HepG2 (cell line): ENCODE measurements around the gene TKFC. TPM values are rescaled to one million over a fixed set of nuclear protein-coding genes. Genes with fewer than 3 reads are reported as not detected.

Experiments
- BCL6 ChIP-seq: IDR thresholded peaks from 2 replicates; pipeline ENCODE4 v1.6.1; 2016; ENCODE audit warnings: missing genetic modification reagents, missing compliant biosample characterization
- ETV6 ChIP-seq: sonication (generic); formaldehyde crosslinking; conservative IDR thresholded peaks from 2 replicates; pipeline ENCODE4 v1.4.0; 2020; ENCODE audit warnings: missing genetic modification reagents
- FIP1L1 ChIP-seq: fragments of 200-400 bp; formaldehyde crosslinking; IDR thresholded peaks from 2 replicates; pipeline ENCODE4 v1.6.1; 2018; ENCODE audit warnings: low read depth, mild to moderate bottlenecking, low read length, moderate library complexity, borderline replicate concordance; ENCODE audit not compliant: insufficient read depth
- FOXO1 ChIP-seq: sonication (generic); formaldehyde crosslinking; IDR thresholded peaks from 2 replicates; pipeline ENCODE4 v1.4.0; 2020; ENCODE audit warnings: missing genetic modification reagents
- HIC2 ChIP-seq: sonication (generic); formaldehyde crosslinking; IDR thresholded peaks from 2 replicates; pipeline ENCODE4 v1.9.0; 2022; ENCODE audit warnings: low read depth, missing genetic modification reagents
- HNF4A ChIP-seq: sonication (generic); formaldehyde crosslinking; IDR thresholded peaks from 2 replicates; pipeline ENCODE4 v1.4.0; 2020; ENCODE audit warnings: missing genetic modification reagents
- ISX ChIP-seq: sonication (generic); formaldehyde crosslinking; conservative IDR thresholded peaks from 2 replicates; pipeline ENCODE4 v1.5.0; 2020; ENCODE audit warnings: missing genetic modification reagents
- JUND ChIP-seq: sonication (generic); formaldehyde crosslinking; IDR thresholded peaks from 2 replicates; pipeline ENCODE4 v1.8.0; 2022; ENCODE audit warnings: mild to moderate bottlenecking, missing genetic modification reagents
- MBD4 ChIP-seq: IDR thresholded peaks from 2 replicates; pipeline ENCODE4 v1.6.1; 2012; ENCODE audit warnings: low read length, inconsistent platforms, borderline replicate concordance
- NFYC ChIP-seq: IDR thresholded peaks from 2 replicates; pipeline ENCODE4 v1.6.1; 2016; ENCODE audit warnings: missing genetic modification reagents, missing compliant biosample characterization
- POLR2A ChIP-seq, 2 experiments: IDR thresholded peaks; 2 replicates each; pipeline ENCODE4 v1.6.1; 2011; ENCODE audit warnings: low read depth in 2 of 2, low read length in 2 of 2, mild to moderate bottlenecking in 1 of 2, moderate library complexity in 1 of 2; ENCODE audit not compliant: insufficient read depth in 1 of 2
- PRPF4 ChIP-seq: fragments of 200-400 bp; formaldehyde crosslinking; IDR thresholded peaks from 2 replicates; pipeline ENCODE4 v1.6.1; 2016; ENCODE audit warnings: low read length, low read depth; ENCODE audit not compliant: poor library complexity, severe bottlenecking
- SRSF1 ChIP-seq: fragments of 200-400 bp; formaldehyde crosslinking; optimal IDR thresholded peaks from 2 replicates; pipeline ENCODE3; 2017; ENCODE audit warnings: mild to moderate bottlenecking, low read depth, low read length, moderate library complexity
- SRSF4 ChIP-seq: fragments of 200-400 bp; formaldehyde crosslinking; IDR thresholded peaks from one replicate; pipeline ENCODE4 v1.6.1; 2018; ENCODE audit warnings: mild to moderate bottlenecking, low read depth, low read length, moderate library complexity; ENCODE audit not compliant: poor library complexity, severe bottlenecking
- SRY ChIP-seq: sonication (generic); formaldehyde crosslinking; IDR thresholded peaks from 2 replicates; pipeline ENCODE4 v1.8.0; 2022; ENCODE audit warnings: mild to moderate bottlenecking, missing genetic modification reagents
- TARDBP ChIP-seq: sonication (generic); formaldehyde crosslinking; IDR thresholded peaks from 2 replicates; pipeline ENCODE4 v1.8.0; 2022; ENCODE audit warnings: mild to moderate bottlenecking, missing genetic modification reagents
- TCF7L2 ChIP-seq: IDR thresholded peaks from 2 replicates; pipeline ENCODE4 v1.6.1; 2011; ENCODE audit warnings: mild to moderate bottlenecking, low read depth, low read length, moderate library complexity
- TP53 ChIP-seq: sonication (generic); formaldehyde crosslinking; conservative IDR thresholded peaks from 2 replicates; pipeline ENCODE4 v1.4.0; 2020; ENCODE audit warnings: missing genetic modification reagents
- ZEB1 ChIP-seq: IDR thresholded peaks from 2 replicates; pipeline ENCODE4 v1.6.1; 2012; ENCODE audit warnings: mild to moderate bottlenecking, low read depth, inconsistent platforms; ENCODE audit not compliant: insufficient replicate concordance
- ZNF101 ChIP-seq: sonication (generic); formaldehyde crosslinking; IDR thresholded peaks from 2 replicates; pipeline ENCODE4 v1.4.0; 2020; ENCODE audit warnings: mild to moderate bottlenecking, low read depth, missing genetic modification reagents, borderline replicate concordance
- ZNF24 ChIP-seq: fragments of 450-650 bp; IDR thresholded peaks from 2 replicates; pipeline ENCODE4 v1.6.1; 2017; ENCODE audit warnings: antibody characterized with exemption, mild to moderate bottlenecking
- ZNF282 ChIP-seq: fragments of 450-650 bp; IDR thresholded peaks from 2 replicates; pipeline ENCODE4 v1.6.1; 2018; ENCODE audit not compliant: partially characterized antibody
- ZNF333 ChIP-seq: sonication (generic); formaldehyde crosslinking; IDR thresholded peaks from 2 replicates; pipeline ENCODE4 v1.4.0; 2020; ENCODE audit warnings: mild to moderate bottlenecking, missing genetic modification reagents, borderline replicate concordance
- ZNF350 ChIP-seq: sonication (generic); formaldehyde crosslinking; IDR thresholded peaks from 2 replicates; pipeline ENCODE4 v1.4.0; 2020; ENCODE audit warnings: mild to moderate bottlenecking, low read depth, missing genetic modification reagents, borderline replicate concordance
- ZNF580 ChIP-seq: IDR thresholded peaks from 2 replicates; pipeline ENCODE4 v1.6.1; 2016; ENCODE audit warnings: low read depth, borderline replicate concordance
- ZNF589 ChIP-seq: sonication (generic); formaldehyde crosslinking; conservative IDR thresholded peaks from 2 replicates; pipeline ENCODE4 v1.8.0; 2022; ENCODE audit warnings: mild to moderate bottlenecking, moderate library complexity, missing genetic modification reagents
- ZNF678 ChIP-seq: sonication (generic); formaldehyde crosslinking; IDR thresholded peaks from 2 replicates; pipeline ENCODE4 v1.4.0; 2020; ENCODE audit warnings: mild to moderate bottlenecking, missing genetic modification reagents
- ZNF781 ChIP-seq: sonication (generic); formaldehyde crosslinking; IDR thresholded peaks from 2 replicates; pipeline ENCODE4 v1.5.1; 2020; ENCODE audit warnings: borderline replicate concordance, mild to moderate bottlenecking, missing genetic modification reagents; ENCODE audit errors: not compliant biosample characterization
- ZNF782 ChIP-seq: sonication (generic); formaldehyde crosslinking; IDR thresholded peaks from 2 replicates; pipeline ENCODE4 v1.4.0; 2020; ENCODE audit warnings: missing genetic modification reagents, mild to moderate bottlenecking, borderline replicate concordance
- polyA plus RNA-seq, 8 experiments: library from polyadenylated mRNA; depleted of rRNA in 3 of 8; stranded (reverse) in 7 of 8; unstranded in 1 of 8; fragments of >200 nt; fragmentation: Illumina TruSeq in 4 of 8; extraction: Trizol in 4 of 8; gene quantifications; 2 replicates each; pipeline versions ENCODE4 v1.2.1 to v1.2.3, GENCODE V29; 2011 to 2016; ENCODE audit warnings: low read depth in 4 of 8, missing spikeins in 1 of 8, mixed read lengths in 1 of 8; ENCODE audit not compliant: insufficient read depth in 1 of 8
- total RNA-seq, 5 experiments: library from RNA; depleted of rRNA; stranded (reverse); fragments of >200 nt; fragmentation: Illumina TruSeq; extraction: Trizol; gene quantifications; 2 replicates each; pipeline ENCODE4 v1.2.3, GENCODE V29; 2016; ENCODE audit warnings: low read depth in 1 of 5

The TKFC gene
- total and polyA plus RNA-seq, 2 of the 13 experiments (the other 11 are each of a cell fraction or from before 2014, with no cell fraction given), result 147 to 197 TPM

GRCh38 chr11:61334434-61335354, 1.7 kb downstream of the TKFC start (continued):
- peak; percentile 38; the same call in 1 of the 2 replicates for TF ChIP-seq ZNF350
- TF ChIP-seq SRSF1, result no peak
- TF ChIP-seq ZNF282, result no peak
- TF ChIP-seq ZNF333 (CRISPR knock-in tag), result no peak
- TF ChIP-seq BCL6 (CRISPR knock-in tag), result 0 out of 2 replicates have a peak, but pooled peaks have one; percentile 30
- peak; percentile 70; the same call in 1 of the 2 replicates for TF ChIP-seq HIC2 (CRISPR knock-in tag)
- TF ChIP-seq MBD4, result no peak
- no peak for TF ChIP-seq ETV6 (CRISPR knock-in tag)
- TF ChIP-seq ZNF678 (CRISPR knock-in tag), result no peak
- TF ChIP-seq TP53 (CRISPR knock-in tag), result no peak
- TF ChIP-seq FOXO1 (CRISPR knock-in tag), result peak; percentile 72
- no peak for TF ChIP-seq NFYC (CRISPR knock-in tag)
- TF ChIP-seq ZNF101, result no peak; the same call in 1 of the 2 replicates
- peak; percentile 78 for TF ChIP-seq SRY (CRISPR knock-in tag)
- peak; percentile 71; the same call in 1 of the 2 replicates for TF ChIP-seq TARDBP (CRISPR knock-in tag)
- TF ChIP-seq ZNF781 (CRISPR knock-in tag), result peak; percentile 88
- no peak for TF ChIP-seq ZEB1
- no peak; the same call in 1 of the 2 replicates for TF ChIP-seq ISX (CRISPR knock-in tag)
- TF ChIP-seq ZNF580 (CRISPR knock-in tag), result peak; percentile 66
- no peak for TF ChIP-seq ZNF782 (CRISPR knock-in tag)
- peak; percentile 99 for TF ChIP-seq HNF4A
- no peak for TF ChIP-seq PRPF4
- 0 out of 2 replicates have a peak, but pooled peaks have one; percentile 44 for TF ChIP-seq ZNF589 (CRISPR knock-in tag)
- TF ChIP-seq JUND (CRISPR knock-in tag), result no peak; the same call in 1 of the 2 replicates
- TF ChIP-seq ZNF24, result no peak
- no peak for TF ChIP-seq SRSF4
- TF ChIP-seq FIP1L1, result no peak
- peak; percentile 96 to 98 for TF ChIP-seq POLR2A (IDR thresholded peaks at IDR 0.05; ENCODE audit: insufficient read depth in 1 of 2, low read depth in 2 of 2, low read length in 2 of 2)
- TF ChIP-seq TCF7L2, result no peak
